CMK (cell line): Measurements from ENCODE around the gene KCNA10.
A peak's percentile ranks its signal among the peaks of the same experiment; 100 is the strongest.
"Not testable (repeated sequence)": the region's sequence is repeated elsewhere in the genome, so short reads cannot be mapped to it uniquely, and the experiment has no call there.

Source experiments
- DNase-seq: peaks from one replicate; pipeline ENCODE4 v3.0.0-alpha.2; 2010; ENCODE audit warnings: low read depth

The KCNA10 gene

GRCh38 chr1:110533230-110533629, 14.3 kb upstream of the KCNA10 start:
- DNase-seq, result no peak

GRCh38 chr1:110529011-110529410, 10.0 kb upstream of the KCNA10 start:
- DNase-seq, result no peak

GRCh38 chr1:110526201-110526780, 7.3 kb upstream of the KCNA10 start:
- no peak for DNase-seq

GRCh38 chr1:110525249-110525595, 6.2 kb upstream of the KCNA10 start:
- no peak for DNase-seq

- peak; percentile 18 for DNase-seq
These were observed 5.6 kb upstream of the KCNA10 start for GRCh38 chr1:110524311-110525248.

GRCh38 chr1:110523011-110523410, 4.0 kb upstream of the KCNA10 start:
- DNase-seq, result no peak

- DNase-seq, result no peak
These were observed 3.6 kb upstream of the KCNA10 start for GRCh38 chr1:110522560-110522959.

GRCh38 chr1:110520827-110521226, 1.9 kb upstream of the KCNA10 start:
- DNase-seq, result no peak

- no peak for DNase-seq
These were observed 3.1 kb downstream of the KCNA10 start for GRCh38 chr1:110515891-110516290.

GRCh38 chr1:110515041-110515440, 3.9 kb downstream of the KCNA10 start:
- no peak for DNase-seq

GRCh38 chr1:110513511-110513910, 5.5 kb downstream of the KCNA10 start:
- DNase-seq, result no peak

GRCh38 chr1:110511436-110511835, 7.5 kb downstream of the KCNA10 start:
- DNase-seq, result no peak

- not testable (repeated sequence) for DNase-seq
These were observed 8.1 kb downstream of the KCNA10 start for GRCh38 chr1:110510921-110511320.

- no peak for DNase-seq
These were observed 9.3 kb downstream of the KCNA10 start for GRCh38 chr1:110509655-110510054.

- DNase-seq, result no peak
These were observed 10.7 kb downstream of the KCNA10 start for GRCh38 chr1:110508028-110508940.

GRCh38 chr1:110506541-110506940, 12.4 kb downstream of the KCNA10 start:
- DNase-seq, result no peak

GRCh38 chr1:110505596-110505995, 13.4 kb downstream of the KCNA10 start:
- DNase-seq, result no peak

GRCh38 chr1:110504226-110504625, 14.7 kb downstream of the KCNA10 start:
- no peak for DNase-seq

GRCh38 chr1:110503471-110503870, 15.5 kb downstream of the KCNA10 start:
- DNase-seq, result no peak

- no peak for DNase-seq
These were observed 16.4 kb downstream of the KCNA10 start for GRCh38 chr1:110502402-110503151.

GRCh38 chr1:110501488-110502132, 17.4 kb downstream of the KCNA10 start:
- no peak for DNase-seq
